GM21786 (cell line): ENCODE data around the gene CRIP3.

Experiments used
- ATAC-seq: cut with Tn5 transposase; IDR thresholded peaks from one replicate; pipeline ENCODE4 v1.9.1; 2021; ENCODE audit not compliant: unreplicated experiment

The CRIP3 gene

DNA sequence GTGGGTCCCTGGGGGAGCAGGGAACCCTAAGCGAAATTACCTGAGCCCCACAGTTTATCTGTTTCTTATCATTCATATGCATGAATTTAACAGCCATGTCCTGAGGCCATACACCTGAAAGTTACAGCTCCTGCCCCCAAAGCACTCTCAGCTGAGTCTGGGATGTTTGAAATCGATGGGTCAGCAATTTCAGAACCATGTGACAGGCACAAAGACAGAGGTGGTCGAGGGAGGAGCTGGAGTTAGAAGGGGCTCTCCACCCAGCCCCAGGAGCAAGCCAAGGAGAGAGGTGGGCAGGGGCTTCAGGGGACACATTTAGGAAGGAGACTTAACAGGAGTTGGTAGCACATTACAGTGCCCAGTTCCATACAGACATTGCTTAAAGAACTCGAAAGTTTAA, 50.4 kb downstream of the CRIP3 start:
- no peak for ATAC-seq

DNA sequence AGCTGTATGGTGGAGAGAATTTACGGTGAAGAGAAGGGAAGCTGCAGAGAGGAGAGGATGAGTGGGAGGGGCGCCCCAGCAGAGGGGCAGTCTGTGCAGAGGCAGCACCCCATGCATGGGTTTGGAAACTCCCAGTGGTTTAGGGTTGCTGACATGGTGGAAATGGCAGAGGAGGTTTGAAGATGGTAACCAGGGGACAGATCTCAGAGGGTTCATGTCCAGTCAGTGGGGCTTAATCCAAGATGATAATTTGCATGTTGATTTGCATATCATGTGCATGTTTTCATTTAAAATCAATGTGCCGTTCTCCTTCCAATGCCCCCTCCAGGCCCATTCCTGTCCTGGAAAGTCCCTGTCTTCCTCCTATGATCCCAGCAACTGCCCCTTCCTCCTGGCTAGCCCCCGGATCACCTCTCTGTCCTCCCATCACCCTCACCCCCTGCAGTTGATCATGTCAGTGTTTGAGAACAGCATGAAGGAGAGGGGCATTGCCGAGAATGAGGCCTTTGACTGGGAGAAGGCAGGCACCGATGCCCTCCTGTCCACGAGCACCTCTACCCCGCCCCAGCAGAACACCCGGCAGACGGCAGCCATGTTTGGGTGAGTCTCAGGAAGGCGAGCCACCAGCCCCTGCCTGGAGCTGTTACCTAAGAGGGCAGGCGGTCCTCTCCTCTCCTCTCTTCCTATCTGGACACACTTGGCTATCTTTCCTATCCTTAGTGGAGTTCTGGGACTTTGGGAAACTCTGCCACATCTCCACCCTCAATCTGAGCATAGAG, 51.1 kb downstream of the CRIP3 start:
- ATAC-seq = no peak

GRCh38 chr6:43256670-43257366, 51.8 kb downstream of the CRIP3 start:
- no peak for ATAC-seq
